DND-41 (cell line): ENCODE measurements around the gene GBA2.

ENCODE experiments used
- ATAC-seq: fragments of 200-7000 bp; cut with Tn5 transposase; 3 replicates; pipeline ENCODE4 v1.9.1; 2021; ENCODE audit warnings: low read depth; ENCODE audit not compliant: insufficient read depth
- DNase-seq: peaks from one replicate; pipeline ENCODE4 v3.0.0-alpha.2; 2020
- H2AFZ ChIP-seq: 2 replicates; pipeline ENCODE4 v1.6.0; 2012; ENCODE audit warnings: low read depth, low read length
- H3K27ac ChIP-seq: 2 replicates; pipeline ENCODE4 v1.5.1; 2012; ENCODE audit warnings: low read length, inconsistent platforms
- H3K27me3 ChIP-seq: fragments of 200-600 bp; sonication (generic); 2 replicates; pipeline ENCODE4 v1.6.0; 2012; ENCODE audit warnings: low read length, mild to moderate bottlenecking, inconsistent platforms; ENCODE audit not compliant: insufficient read depth, poor library complexity
- H3K36me3 ChIP-seq: 2 replicates; pipeline ENCODE4 v1.5.1; 2012; ENCODE audit warnings: low read length, inconsistent platforms; ENCODE audit not compliant: insufficient read depth
- H3K4me1 ChIP-seq: 2 replicates; pipeline ENCODE4 v1.5.1; 2012; ENCODE audit warnings: mild to moderate bottlenecking, low read length; ENCODE audit not compliant: insufficient read depth
- H3K4me2 ChIP-seq: 2 replicates; pipeline ENCODE4 v1.6.0; 2012; ENCODE audit warnings: mild to moderate bottlenecking, moderate library complexity, low read length, inconsistent platforms; ENCODE audit not compliant: insufficient read depth
- H3K4me3 ChIP-seq, 2 experiments: fragments of 200-600 bp in 1 of 2; shearing (Covaris generic) in 1 of 2; 2 replicates each; pipeline ENCODE4 v1.5.1; 2012 to 2016; ENCODE audit warnings: inconsistent platforms in 2 of 2, low read length in 2 of 2, mild to moderate bottlenecking in 2 of 2, low read depth in 1 of 2, moderate library complexity in 1 of 2
- H3K79me2 ChIP-seq: 2 replicates; pipeline ENCODE4 v1.6.0; 2012; ENCODE audit warnings: low read length, inconsistent platforms; ENCODE audit not compliant: insufficient read depth
- H3K9ac ChIP-seq: 2 replicates; pipeline ENCODE4 v1.6.0; 2012; ENCODE audit warnings: low read depth, mild to moderate bottlenecking, inconsistent platforms, low read length, moderate library complexity
- H3K9me3 ChIP-seq: 2 replicates; pipeline ENCODE4 v1.5.1; 2012; ENCODE audit warnings: low read length, moderate library complexity, mild to moderate bottlenecking, inconsistent platforms; ENCODE audit not compliant: insufficient read depth, severe bottlenecking
- H4K20me1 ChIP-seq: 2 replicates; pipeline ENCODE4 v1.6.0; 2012; ENCODE audit warnings: low read length; ENCODE audit not compliant: insufficient read depth
- EZH2 ChIP-seq: IDR thresholded peaks from 3 replicates; pipeline ENCODE4 v1.6.1; 2012; ENCODE audit warnings: borderline replicate concordance, low read depth, mild to moderate bottlenecking, moderate library complexity, low read length, inconsistent platforms; ENCODE audit not compliant: severe bottlenecking
- TF ChIP-seq, protein P1 (sequence below): IDR thresholded peaks from 2 replicates; pipeline ENCODE4 v1.5.1; 2012; ENCODE audit warnings: borderline replicate concordance, low read length, moderate library complexity, mild to moderate bottlenecking; ENCODE audit not compliant: poor library complexity, severe bottlenecking; ENCODE audit errors: extremely low read depth

The GBA2 gene

DNA sequence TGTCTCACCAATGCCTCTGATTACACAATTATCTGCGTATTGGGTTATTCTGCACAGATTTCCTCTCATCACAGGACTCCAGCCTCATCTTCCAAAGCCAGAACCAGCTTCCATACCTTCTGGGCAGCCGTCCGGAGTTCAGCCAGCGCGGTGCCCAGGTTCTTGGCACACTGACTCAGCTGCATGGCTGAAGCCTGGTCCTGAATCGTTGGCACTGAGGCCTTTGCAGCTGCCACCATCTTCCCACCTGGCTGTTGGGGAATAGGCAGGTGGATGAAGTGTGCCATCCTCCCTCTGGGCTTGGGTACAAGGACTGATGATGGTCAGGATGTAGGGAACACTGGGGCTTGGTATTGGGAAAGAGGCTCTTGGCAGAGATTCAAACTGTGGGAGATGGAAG is 34.9 kb downstream of the GBA2 start:
- no peak for TF ChIP-seq EZH2
- TF ChIP-seq, protein P1, sequence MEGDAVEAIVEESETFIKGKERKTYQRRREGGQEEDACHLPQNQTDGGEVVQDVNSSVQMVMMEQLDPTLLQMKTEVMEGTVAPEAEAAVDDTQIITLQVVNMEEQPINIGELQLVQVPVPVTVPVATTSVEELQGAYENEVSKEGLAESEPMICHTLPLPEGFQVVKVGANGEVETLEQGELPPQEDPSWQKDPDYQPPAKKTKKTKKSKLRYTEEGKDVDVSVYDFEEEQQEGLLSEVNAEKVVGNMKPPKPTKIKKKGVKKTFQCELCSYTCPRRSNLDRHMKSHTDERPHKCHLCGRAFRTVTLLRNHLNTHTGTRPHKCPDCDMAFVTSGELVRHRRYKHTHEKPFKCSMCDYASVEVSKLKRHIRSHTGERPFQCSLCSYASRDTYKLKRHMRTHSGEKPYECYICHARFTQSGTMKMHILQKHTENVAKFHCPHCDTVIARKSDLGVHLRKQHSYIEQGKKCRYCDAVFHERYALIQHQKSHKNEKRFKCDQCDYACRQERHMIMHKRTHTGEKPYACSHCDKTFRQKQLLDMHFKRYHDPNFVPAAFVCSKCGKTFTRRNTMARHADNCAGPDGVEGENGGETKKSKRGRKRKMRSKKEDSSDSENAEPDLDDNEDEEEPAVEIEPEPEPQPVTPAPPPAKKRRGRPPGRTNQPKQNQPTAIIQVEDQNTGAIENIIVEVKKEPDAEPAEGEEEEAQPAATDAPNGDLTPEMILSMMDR: no peak
- H3K9me3 ChIP-seq: no peaks in the 10 kb centered on the region
- H3K79me2 ChIP-seq: no peaks in the 10 kb centered on the region
- H3K4me3 ChIP-seq: no peak overlapping the region
- H3K9ac ChIP-seq: no peak overlapping the region
- peaks cover 89% of the 10 kb centered on the region for H3K36me3 ChIP-seq
- no peak overlapping the region for H3K27ac ChIP-seq
- ATAC-seq: no peak
- no peaks in the 10 kb centered on the region for H3K27me3 ChIP-seq
- H3K4me1 ChIP-seq: no peaks in the 10 kb centered on the region
- H3K4me2 ChIP-seq: no peak overlapping the region
- peaks cover 4% of the 10 kb centered on the region; the same call in 1 of the 2 replicates for H4K20me1 ChIP-seq
- no peak overlapping the region for H2AFZ ChIP-seq
- no peak for DNase-seq

DNA sequence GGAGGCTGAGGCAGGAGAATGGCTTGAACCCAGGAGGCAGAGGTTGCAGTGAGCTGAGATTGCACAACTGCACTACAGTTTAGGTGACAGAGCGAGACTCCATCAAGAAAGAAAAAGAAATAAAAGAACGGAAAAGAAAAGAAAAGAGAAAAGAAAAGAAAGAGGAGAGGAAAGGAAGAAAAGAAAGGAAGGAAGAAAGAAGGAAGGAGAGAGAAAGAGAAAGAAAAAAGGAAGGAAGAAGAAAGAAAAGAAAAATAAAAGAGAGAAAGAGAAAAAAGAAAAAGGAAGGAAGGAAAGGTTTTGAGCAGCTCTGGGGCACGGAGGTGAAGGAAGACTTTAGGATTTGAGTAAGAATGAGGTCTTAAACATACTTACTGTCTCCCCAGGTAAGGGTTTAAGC is 35.5 kb downstream of the GBA2 start:
- no peak for TF ChIP-seq EZH2
- TF ChIP-seq, protein P1: no peak
- H3K27me3 ChIP-seq: no peaks in the 10 kb centered on the region
- no peak overlapping the region for H2AFZ ChIP-seq
- no peak overlapping the region for H3K4me2 ChIP-seq
- H3K79me2 ChIP-seq: no peaks in the 10 kb centered on the region
- no peaks in the 10 kb centered on the region for H3K4me1 ChIP-seq
- ATAC-seq (no peak), DNase-seq (no peak)
- H3K27ac ChIP-seq: no peak overlapping the region
- H3K9ac ChIP-seq: no peak overlapping the region
- H3K9me3 ChIP-seq: no peaks in the 10 kb centered on the region
- H4K20me1 ChIP-seq: peaks cover 4% of the 10 kb centered on the region; the same call in 1 of the 2 replicates
- H3K36me3 ChIP-seq: peaks cover 86% of the 10 kb centered on the region
- H3K4me3 ChIP-seq: no peak overlapping the region

DNA sequence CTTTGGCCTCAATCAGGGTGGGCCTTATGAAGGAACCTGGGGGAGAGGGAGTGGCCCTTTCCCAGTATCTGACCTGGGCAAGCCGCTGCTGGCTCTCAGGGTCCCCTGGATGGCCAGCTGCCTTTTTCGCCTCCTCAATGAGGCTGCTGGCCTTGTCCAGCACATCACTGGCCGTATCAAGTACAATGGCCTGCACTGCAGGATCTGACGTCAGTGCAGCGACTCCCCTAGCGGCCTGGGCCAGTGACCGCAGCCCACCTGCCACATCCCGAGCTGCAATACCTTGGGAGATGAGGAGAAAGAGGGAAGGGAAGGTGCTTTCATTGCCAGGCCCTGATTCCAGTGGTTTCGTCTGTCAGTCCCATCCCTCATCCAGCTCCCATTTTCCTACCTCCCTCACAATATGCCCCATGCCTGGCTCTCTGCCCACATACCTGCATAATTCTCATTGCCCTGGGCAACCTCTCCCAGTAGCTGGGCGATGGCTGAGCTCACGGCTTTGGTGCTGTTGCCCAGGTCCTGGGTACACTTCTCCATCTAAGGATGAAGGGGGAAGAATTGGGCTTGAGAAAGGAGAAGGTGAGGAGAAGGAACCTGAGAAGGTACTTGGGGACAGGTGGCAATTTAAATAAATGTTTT is 36.1 kb downstream of the GBA2 start:
- Histone ChIP-seq H3K4me2 (no peak overlapping the region), H3K4me1 (no peaks in the 10 kb centered on the region), H4K20me1 (peaks cover 4% of the 10 kb centered on the region; the same call in 1 of the 2 replicates), H3K4me3 (no peak overlapping the region), H3K27ac (no peak overlapping the region), H3K9me3 (no peaks in the 10 kb centered on the region), H3K9ac (no peak overlapping the region), H2AFZ (no peak overlapping the region), H3K27me3 (no peaks in the 10 kb centered on the region), H3K36me3 (peaks cover 86% of the 10 kb centered on the region), H3K79me2 (no peaks in the 10 kb centered on the region)
- no peak for ATAC-seq
- TF ChIP-seq, protein P1: no peak
- no peak for TF ChIP-seq EZH2
- DNase-seq: no peak
